GM12878 (cell line): ENCODE data around the gene HSFX2. TPM values are rescaled to one million over a fixed set of nuclear protein-coding genes. Genes with fewer than 3 reads are reported as not detected.

Experiments used
- ATAC-seq: fragments of 200-7000 bp; cut with Tn5 transposase; 3 replicates; pipeline ENCODE4 v1.9.1; 2020; ENCODE audit warnings: mild to moderate bottlenecking, moderate library complexity
- BruUV-seq: library from RNA; stranded (reverse); fragments of 400-500 nt; replicated peaks from 2 replicates; lab custom pipeline; 2021; lab: Mats Ljungman, UMichigan
- CTCF ChIA-PET: fragments of 300-600 bp; sonication (Branson Sonifier 250); formaldehyde crosslinking; extraction: SDS; loops from one replicate; lab custom pipeline; 2021; ENCODE audit warnings: inconsistent platforms; lab: Yijun Ruan, JAX
- POLR2A ChIA-PET: fragments of 350-600 bp; formaldehyde crosslinking; extraction: SDS; loops from one replicate; lab custom pipeline; 2021; ENCODE audit warnings: inconsistent platforms; lab: Charles Lee
- RAD21 ChIA-PET: fragments of 300-600 bp; sonication (Branson Sonifier 250); formaldehyde crosslinking; loops from one replicate; lab custom pipeline; 2023; ENCODE audit warnings: antibody characterized with exemption; ENCODE audit not compliant: unreplicated experiment; lab: Charles Lee
- SMC1A ChIA-PET: fragments of 300-600 bp; sonication (Branson Sonifier 250); formaldehyde crosslinking; loops from one replicate; lab custom pipeline; 2023; ENCODE audit not compliant: unreplicated experiment, uncharacterized antibody; lab: Charles Lee
- DNase-seq: peaks from one replicate; pipeline ENCODE4 v3.0.0-alpha.2; 2011; ENCODE audit warnings: low read depth, low spot score
- FAIRE-seq: peaks from 3 replicates; lab custom pipeline; 2011; peaks lifted over from hg19 to GRCh38; lab: Jason Lieb, UNC
- H2AFZ ChIP-seq: 2 replicates; pipeline ENCODE4 v1.6.0; 2011; ENCODE audit warnings: low read depth, low read length, control low read depth; ENCODE audit not compliant: control insufficient read depth
- H3K27ac ChIP-seq: 2 replicates; pipeline ENCODE4 v1.5.1; 2011; ENCODE audit warnings: control low read depth; ENCODE audit not compliant: control insufficient read depth, insufficient read depth
- H3K27me3 ChIP-seq, 2 experiments: replicated peaks in 1 of 2; 2 replicates each; pipeline versions ENCODE4 v1.6.0 to v1.6.1; 2011; ENCODE audit warnings: low read length in 1 of 2; ENCODE audit not compliant: control insufficient read depth in 2 of 2, insufficient read depth in 2 of 2
- H3K36me3 ChIP-seq, 2 experiments: 2 replicates each; pipeline ENCODE4 v1.5.1; 2011; ENCODE audit warnings: low read length in 1 of 2; ENCODE audit not compliant: control insufficient read depth in 2 of 2, insufficient read depth in 2 of 2
- H3K4me1 ChIP-seq: 2 replicates; pipeline ENCODE4 v1.6.1; 2011; ENCODE audit warnings: mild to moderate bottlenecking, low read length, moderate library complexity, mixed read lengths; ENCODE audit not compliant: control insufficient read depth, insufficient read depth
- H3K4me2 ChIP-seq: 2 replicates; pipeline ENCODE4 v1.6.0; 2011; ENCODE audit warnings: control low read depth; ENCODE audit not compliant: control insufficient read depth, insufficient read depth
- H3K4me3 ChIP-seq: fragments of 200-600 bp; sonication (generic); 2 replicates; pipeline ENCODE4 v1.5.1; 2016
- H3K79me2 ChIP-seq: 2 replicates; pipeline ENCODE4 v1.6.0; 2011; ENCODE audit warnings: low read length; ENCODE audit not compliant: control insufficient read depth, insufficient read depth
- H3K9ac ChIP-seq: 2 replicates; pipeline ENCODE4 v1.8.0; 2011; ENCODE audit warnings: low read length, control low read depth, mixed read lengths; ENCODE audit not compliant: control insufficient read depth, insufficient read depth
- H3K9me3 ChIP-seq: replicated peaks from 3 replicates; pipeline ENCODE4 v1.5.1; 2011; ENCODE audit warnings: mild to moderate bottlenecking, low read length; ENCODE audit not compliant: control insufficient read depth, insufficient read depth
- H4K20me1 ChIP-seq: 2 replicates; pipeline ENCODE4 v1.6.0; 2011; ENCODE audit not compliant: control insufficient read depth, insufficient read depth
- CHD4 ChIP-seq: fragments of 200-600 bp; sonication (generic); IDR thresholded peaks from 2 replicates; pipeline ENCODE4 v1.6.1; 2016; ENCODE audit warnings: mild to moderate bottlenecking
- DPF2 ChIP-seq: fragments of 450-650 bp; IDR thresholded peaks from 2 replicates; pipeline ENCODE4 v1.6.1; 2017; ENCODE audit warnings: mild to moderate bottlenecking
- GABPA ChIP-seq: IDR thresholded peaks from 2 replicates; pipeline ENCODE4 v1.6.1; 2014; ENCODE audit warnings: antibody characterized with exemption, low read depth, mild to moderate bottlenecking, inconsistent platforms
- PRDM15 ChIP-seq: fragments of 450-650 bp; formaldehyde crosslinking; IDR thresholded peaks from 2 replicates; pipeline ENCODE4 v1.4.0; 2020; ENCODE audit warnings: mild to moderate bottlenecking, moderate library complexity
- WGBS: methylation state at CpG from one replicate; pipeline ENCODE4 v1.1.6; 2016; ENCODE audit warnings: low lambda C conversion rate; ENCODE audit not compliant: insufficient replicate concordance, insufficient coverage; ENCODE audit errors: missing lambda C conversion rate; 5-methylcytosine and 5-hydroxymethylcytosine counted together
- in situ Hi-C: fragments of 300-500 bp; cut with MboI; formaldehyde crosslinking; loops from 9 replicates; pipeline ENCODE4 v1.14.3; 2018; ENCODE audit warnings: mixed read lengths
- intact Hi-C: fragments of 100-400 bp; cut with micrococcal nuclease; formaldehyde crosslinking; loops from one replicate; pipeline ENCODE4 v1.14.2; 2022; ENCODE audit not compliant: unreplicated experiment
- polyA plus RNA-seq, 11 experiments: library from polyadenylated mRNA; depleted of rRNA in 4 of 11; unstranded in 6 of 11; stranded (reverse) in 5 of 11; fragments of >200 nt; fragmentation: Nextera tagmentation in 4 of 11; fragmentation: Illumina TruSeq in 1 of 11; extraction: Ambion mirVana in 4 of 11; extraction: Trizol in 1 of 11; gene quantifications; 1 replicate in 1 of 11; 2 replicates in 10 of 11; pipeline versions ENCODE4 v1.2.1 to v1.2.3, GENCODE V29; 2011 to 2016; ENCODE audit warnings: inconsistent platforms in 2 of 11, missing spikeins in 2 of 11, low read depth in 1 of 11
- total RNA-seq, 4 experiments: library from RNA; depleted of rRNA in 3 of 4; stranded (reverse); fragments of >200 nt in 3 of 4; fragmentation: Illumina TruSeq in 1 of 4; extraction: Trizol in 1 of 4; gene quantifications; 2 replicates each; pipeline versions ENCODE4 v1.2.1 to v1.2.3, GENCODE V29; 2013 to 2021
- TF ChIP-seq, protein P1 (sequence below): fragments of 450-650 bp; formaldehyde crosslinking; IDR thresholded peaks from 2 replicates; pipeline ENCODE4 v1.4.0; 2022; ENCODE audit warnings: mild to moderate bottlenecking, moderate library complexity
- TF ChIP-seq, protein P2 (sequence below): fragments of 450-650 bp; IDR thresholded peaks from 2 replicates; pipeline ENCODE4 v1.6.1; 2017; ENCODE audit warnings: borderline replicate concordance
- TF ChIP-seq, protein P3 (sequence below): IDR thresholded peaks from 2 replicates; pipeline ENCODE4 v1.6.1; 2012; ENCODE audit warnings: low read depth, low read length, improper control_type of control experiment
- TF ChIP-seq, protein P4 (sequence below): fragments of 450-650 bp; IDR thresholded peaks from 2 replicates; pipeline ENCODE4 v1.6.1; 2017; ENCODE audit warnings: mild to moderate bottlenecking, low read depth, inconsistent platforms; ENCODE audit not compliant: poor library complexity, severe bottlenecking

HSFX2 gene
- total and polyA plus RNA-seq, 10 of the 15 experiments (the other 5 are each of a cell fraction or from before 2014, with no cell fraction given): 0.07 to 0.18 (median 0.14) TPM; not detected in 7

DNA sequence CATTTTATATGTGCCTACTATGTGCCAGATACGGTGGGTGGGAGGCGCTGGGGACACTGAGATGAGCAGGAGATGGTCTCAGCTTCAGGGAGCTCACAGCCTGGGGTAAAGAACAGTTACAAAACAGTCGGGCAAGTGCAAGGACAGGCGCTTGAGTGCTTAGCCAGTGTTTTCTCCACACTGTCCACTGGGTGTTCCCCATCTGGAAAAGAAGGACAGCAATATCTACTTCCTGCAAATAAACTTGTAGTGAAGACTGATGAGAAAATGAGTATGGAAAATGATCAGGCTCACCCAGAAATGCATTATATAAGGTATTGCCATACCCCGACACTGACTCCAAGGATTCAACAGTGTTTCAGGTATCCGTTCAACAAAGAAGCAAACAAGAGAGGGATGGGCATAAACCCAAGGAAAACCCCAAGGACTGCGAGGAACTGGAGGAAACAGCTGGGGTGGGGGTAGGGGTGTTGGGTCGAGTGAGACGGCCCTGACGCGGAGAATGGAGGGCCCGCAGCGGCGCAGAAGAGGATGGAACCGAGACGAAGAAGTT, 35.6 kb upstream of the HSFX2 start:
- H3K9ac ChIP-seq: peak overlapping the region; percentile 64
- intact Hi-C loops: loop anchor here (1.0 to 5.0 kb wide), 2 partner anchors 90 to 197 kb away; no protein-coding TSS in a partner anchor
- H3K4me1 ChIP-seq: no peaks in the 10 kb centered on the region
- no peak overlapping the region for H3K27ac ChIP-seq
- H3K4me3 ChIP-seq: peak overlapping the region; percentile 66
- ChIA-PET POLR2A (no interaction called here), CTCF (no interaction called here), SMC1A (no interaction called here), RAD21 (no interaction called here)
- ATAC-seq: no peak; the same call in 2 of the 3 replicates
- no TSS peak for BruUV-seq
- TF ChIP-seq CHD4 (no peak), PRDM15 (CRISPR knock-in tag) (no peak), DPF2 (no peak), GABPA (no peak)
- TF ChIP-seq, protein P1, sequence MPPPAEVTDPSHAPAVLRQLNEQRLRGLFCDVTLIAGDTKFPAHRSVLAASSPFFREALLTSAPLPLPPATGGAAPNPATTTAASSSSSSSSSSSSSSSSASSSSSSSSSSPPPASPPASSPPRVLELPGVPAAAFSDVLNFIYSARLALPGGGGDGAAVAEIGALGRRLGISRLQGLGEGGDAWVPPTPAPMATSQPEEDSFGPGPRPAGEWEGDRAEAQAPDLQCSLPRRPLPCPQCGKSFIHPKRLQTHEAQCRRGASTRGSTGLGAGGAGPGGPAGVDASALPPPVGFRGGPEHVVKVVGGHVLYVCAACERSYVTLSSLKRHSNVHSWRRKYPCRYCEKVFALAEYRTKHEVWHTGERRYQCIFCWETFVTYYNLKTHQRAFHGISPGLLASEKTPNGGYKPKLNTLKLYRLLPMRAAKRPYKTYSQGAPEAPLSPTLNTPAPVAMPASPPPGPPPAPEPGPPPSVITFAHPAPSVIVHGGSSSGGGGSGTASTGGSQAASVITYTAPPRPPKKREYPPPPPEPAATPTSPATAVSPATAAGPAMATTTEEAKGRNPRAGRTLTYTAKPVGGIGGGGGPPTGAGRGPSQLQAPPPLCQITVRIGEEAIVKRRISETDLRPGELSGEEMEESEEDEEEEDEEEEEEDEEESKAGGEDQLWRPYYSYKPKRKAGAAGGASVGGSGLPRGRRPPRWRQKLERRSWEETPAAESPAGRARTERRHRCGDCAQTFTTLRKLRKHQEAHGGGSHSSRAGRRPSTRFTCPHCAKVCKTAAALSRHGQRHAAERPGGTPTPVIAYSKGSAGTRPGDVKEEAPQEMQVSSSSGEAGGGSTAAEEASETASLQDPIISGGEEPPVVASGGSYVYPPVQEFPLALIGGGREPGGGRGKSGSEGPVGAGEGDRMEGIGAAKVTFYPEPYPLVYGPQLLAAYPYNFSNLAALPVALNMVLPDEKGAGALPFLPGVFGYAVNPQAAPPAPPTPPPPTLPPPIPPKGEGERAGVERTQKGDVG (CRISPR knock-in tag): no peak
- TF ChIP-seq, protein P2, sequence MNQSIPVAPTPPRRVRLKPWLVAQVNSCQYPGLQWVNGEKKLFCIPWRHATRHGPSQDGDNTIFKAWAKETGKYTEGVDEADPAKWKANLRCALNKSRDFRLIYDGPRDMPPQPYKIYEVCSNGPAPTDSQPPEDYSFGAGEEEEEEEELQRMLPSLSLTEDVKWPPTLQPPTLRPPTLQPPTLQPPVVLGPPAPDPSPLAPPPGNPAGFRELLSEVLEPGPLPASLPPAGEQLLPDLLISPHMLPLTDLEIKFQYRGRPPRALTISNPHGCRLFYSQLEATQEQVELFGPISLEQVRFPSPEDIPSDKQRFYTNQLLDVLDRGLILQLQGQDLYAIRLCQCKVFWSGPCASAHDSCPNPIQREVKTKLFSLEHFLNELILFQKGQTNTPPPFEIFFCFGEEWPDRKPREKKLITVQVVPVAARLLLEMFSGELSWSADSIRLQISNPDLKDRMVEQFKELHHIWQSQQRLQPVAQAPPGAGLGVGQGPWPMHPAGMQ: no peak
- TF ChIP-seq, protein P3, sequence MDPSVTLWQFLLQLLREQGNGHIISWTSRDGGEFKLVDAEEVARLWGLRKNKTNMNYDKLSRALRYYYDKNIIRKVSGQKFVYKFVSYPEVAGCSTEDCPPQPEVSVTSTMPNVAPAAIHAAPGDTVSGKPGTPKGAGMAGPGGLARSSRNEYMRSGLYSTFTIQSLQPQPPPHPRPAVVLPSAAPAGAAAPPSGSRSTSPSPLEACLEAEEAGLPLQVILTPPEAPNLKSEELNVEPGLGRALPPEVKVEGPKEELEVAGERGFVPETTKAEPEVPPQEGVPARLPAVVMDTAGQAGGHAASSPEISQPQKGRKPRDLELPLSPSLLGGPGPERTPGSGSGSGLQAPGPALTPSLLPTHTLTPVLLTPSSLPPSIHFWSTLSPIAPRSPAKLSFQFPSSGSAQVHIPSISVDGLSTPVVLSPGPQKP: no peak
- TF ChIP-seq, protein P4, sequence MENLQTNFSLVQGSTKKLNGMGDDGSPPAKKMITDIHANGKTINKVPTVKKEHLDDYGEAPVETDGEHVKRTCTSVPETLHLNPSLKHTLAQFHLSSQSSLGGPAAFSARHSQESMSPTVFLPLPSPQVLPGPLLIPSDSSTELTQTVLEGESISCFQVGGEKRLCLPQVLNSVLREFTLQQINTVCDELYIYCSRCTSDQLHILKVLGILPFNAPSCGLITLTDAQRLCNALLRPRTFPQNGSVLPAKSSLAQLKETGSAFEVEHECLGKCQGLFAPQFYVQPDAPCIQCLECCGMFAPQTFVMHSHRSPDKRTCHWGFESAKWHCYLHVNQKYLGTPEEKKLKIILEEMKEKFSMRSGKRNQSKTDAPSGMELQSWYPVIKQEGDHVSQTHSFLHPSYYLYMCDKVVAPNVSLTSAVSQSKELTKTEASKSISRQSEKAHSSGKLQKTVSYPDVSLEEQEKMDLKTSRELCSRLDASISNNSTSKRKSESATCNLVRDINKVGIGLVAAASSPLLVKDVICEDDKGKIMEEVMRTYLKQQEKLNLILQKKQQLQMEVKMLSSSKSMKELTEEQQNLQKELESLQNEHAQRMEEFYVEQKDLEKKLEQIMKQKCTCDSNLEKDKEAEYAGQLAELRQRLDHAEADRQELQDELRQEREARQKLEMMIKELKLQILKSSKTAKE: no peak
- H3K79me2 ChIP-seq: peaks cover 3% of the 10 kb centered on the region; the same call in 1 of the 2 replicates
- no peaks in the 10 kb centered on the region; the same call in 1 of the 2 replicates for H4K20me1 ChIP-seq
- no peaks in the 10 kb centered on the region for H3K27me3 ChIP-seq
- in situ Hi-C loops: loop anchor here (10.0 kb wide), 1 partner anchor 106 kb away; no protein-coding TSS in a partner anchor
- DNase-seq: no peak
- peak overlapping the region; percentile 45 for H3K4me2 ChIP-seq
- H3K36me3 ChIP-seq: no peaks in the 10 kb centered on the region
- no peak for FAIRE-seq
- peak overlapping the region; percentile 59; the same call in 1 of the 2 replicates for H2AFZ ChIP-seq
- WGBS: 28% methylated on average over 15 of the region's 16 CpGs
- H3K9me3 ChIP-seq: no peaks in the 10 kb centered on the region
